HG03520 (cell line): ENCODE measurements around the gene JUP.
"Not testable (repeated sequence)": the region's sequence is repeated elsewhere in the genome, so short reads cannot be mapped to it uniquely, and the experiment has no call there.

ENCODE experiments used
- ATAC-seq: cut with Tn5 transposase; IDR thresholded peaks from one replicate; pipeline ENCODE4 v1.9.1; 2021; ENCODE audit warnings: mild to moderate bottlenecking, moderate library complexity; ENCODE audit not compliant: unreplicated experiment

JUP gene

GRCh38 chr17:41786227-41787020 is at the start of gene JUP:
TSS of gene JUP (minus strand) at chr17:41786711. CDS start at chr17:41771854, 14,857 bp downstream.
- peak; percentile 67 for ATAC-seq

GRCh38 chr17:41835800-41836549 is 49.5 kb upstream of the JUP start, which contains the start of gene NT5C3B:
TSS of gene NT5C3B (minus strand) at chr17:41836232. CDS start at chr17:41836193, 39 bp downstream.
- no peak for ATAC-seq

- no peak for ATAC-seq
These were observed 48.8 kb upstream of the JUP start for GRCh38 chr17:41835214-41835799.

- not testable (repeated sequence) for ATAC-seq
These were observed 43.5 kb upstream of the JUP start for GRCh38 chr17:41829961-41830360.

- ATAC-seq: no peak
These were observed 38.8 kb upstream of the JUP start for GRCh38 chr17:41825175-41825845.

GRCh38 chr17:41824086-41824485 is 37.6 kb upstream of the JUP start:
- no peak for ATAC-seq

- no peak for ATAC-seq
These were observed 37.1 kb upstream of the JUP start for GRCh38 chr17:41823580-41823979.

- ATAC-seq: no peak
These were observed 36.6 kb upstream of the JUP start for GRCh38 chr17:41823141-41823524.

- no peak for ATAC-seq
These were observed 36.0 kb upstream of the JUP start for GRCh38 chr17:41822216-41823140.

- ATAC-seq: no peak
These were observed 35.3 kb upstream of the JUP start for GRCh38 chr17:41821776-41822175.

GRCh38 chr17:41818024-41818423 is 31.5 kb upstream of the JUP start:
- no peak for ATAC-seq

GRCh38 chr17:41816637-41817320 is 30.3 kb upstream of the JUP start:
- no peak for ATAC-seq

- ATAC-seq: no peak
These were observed 27.7 kb upstream of the JUP start for GRCh38 chr17:41814195-41814594.

- no peak for ATAC-seq
These were observed 27.2 kb upstream of the JUP start for GRCh38 chr17:41813699-41814124.

GRCh38 chr17:41813152-41813680 is 26.7 kb upstream of the JUP start:
- no peak for ATAC-seq

- ATAC-seq: no peak
These were observed 26.1 kb upstream of the JUP start, which contains the start of gene FKBP10 for GRCh38 chr17:41812381-41813151. TSS of gene FKBP10 (plus strand) at chr17:41813004. CDS start at chr17:41813035, 31 bp downstream.

GRCh38 chr17:41811549-41812380 is 25.3 kb upstream of the JUP start, which contains the start of gene P3H4:
TSS of gene P3H4 (minus strand) at chr17:41811949. CDS start at chr17:41811915, 34 bp downstream.
- no peak for ATAC-seq
